HG02870 (cell line): ENCODE measurements around the gene NAA16.
"Not testable (repeated sequence)": the region's sequence is repeated elsewhere in the genome, so short reads cannot be mapped to it uniquely, and the experiment has no call there.

ENCODE experiments used
- ATAC-seq: cut with Tn5 transposase; IDR thresholded peaks from one replicate; pipeline ENCODE4 v1.9.1; 2021; ENCODE audit warnings: mild to moderate bottlenecking, moderate library complexity; ENCODE audit not compliant: unreplicated experiment

The NAA16 gene

GRCh38 chr13:41403983-41404382 lies 92.9 kb downstream of the NAA16 start:
- no peak for ATAC-seq

- no peak for ATAC-seq
These were observed 94.3 kb downstream of the NAA16 start for GRCh38 chr13:41405367-41405766.

GRCh38 chr13:41407380-41407779 lies 96.3 kb downstream of the NAA16 start:
- no peak for ATAC-seq

GRCh38 chr13:41408121-41408520 lies 97.1 kb downstream of the NAA16 start:
- ATAC-seq: no peak

- no peak for ATAC-seq
These were observed 97.7 kb downstream of the NAA16 start for GRCh38 chr13:41408746-41409145.

- no peak for ATAC-seq
These were observed 98.5 kb downstream of the NAA16 start for GRCh38 chr13:41409611-41410010.

- no peak for ATAC-seq
These were observed 100.0 kb downstream of the NAA16 start for GRCh38 chr13:41411060-41411459.

GRCh38 chr13:41411522-41411921 lies 100.5 kb downstream of the NAA16 start:
- no peak for ATAC-seq

- no peak for ATAC-seq
These were observed 102.8 kb downstream of the NAA16 start for GRCh38 chr13:41413872-41414271.

- ATAC-seq: no peak
These were observed 105.2 kb downstream of the NAA16 start for GRCh38 chr13:41416276-41416675.

- no peak for ATAC-seq
These were observed 107.0 kb downstream of the NAA16 start for GRCh38 chr13:41418027-41418426.

GRCh38 chr13:41418731-41419130 lies 107.7 kb downstream of the NAA16 start:
- no peak for ATAC-seq

- no peak for ATAC-seq
These were observed 108.1 kb downstream of the NAA16 start for GRCh38 chr13:41419206-41419605.

- no peak for ATAC-seq
These were observed 109.1 kb downstream of the NAA16 start for GRCh38 chr13:41420146-41420545.

GRCh38 chr13:41421330-41421729 lies 110.3 kb downstream of the NAA16 start:
- not testable (repeated sequence) for ATAC-seq

- ATAC-seq: not testable (repeated sequence)
These were observed 110.9 kb downstream of the NAA16 start for GRCh38 chr13:41421983-41422382.

- ATAC-seq: not testable (repeated sequence)
These were observed 112.2 kb downstream of the NAA16 start for GRCh38 chr13:41423259-41423658.

GRCh38 chr13:41424675-41425074 lies 113.6 kb downstream of the NAA16 start:
- ATAC-seq: not testable (repeated sequence)

GRCh38 chr13:41426047-41426446 lies 115.0 kb downstream of the NAA16 start:
- no peak for ATAC-seq
